ENCODE data around the gene GRB14. TPM values are rescaled to one million over a fixed set of nuclear protein-coding genes. Genes with fewer than 3 reads are reported as not detected.

Gene GRB14
- total and polyA plus RNA-seq, 2 of the 13 experiments (the other 11 are each of a cell fraction or from before 2014, with no cell fraction given) = 4.6 to 5.8 TPM

DNA sequence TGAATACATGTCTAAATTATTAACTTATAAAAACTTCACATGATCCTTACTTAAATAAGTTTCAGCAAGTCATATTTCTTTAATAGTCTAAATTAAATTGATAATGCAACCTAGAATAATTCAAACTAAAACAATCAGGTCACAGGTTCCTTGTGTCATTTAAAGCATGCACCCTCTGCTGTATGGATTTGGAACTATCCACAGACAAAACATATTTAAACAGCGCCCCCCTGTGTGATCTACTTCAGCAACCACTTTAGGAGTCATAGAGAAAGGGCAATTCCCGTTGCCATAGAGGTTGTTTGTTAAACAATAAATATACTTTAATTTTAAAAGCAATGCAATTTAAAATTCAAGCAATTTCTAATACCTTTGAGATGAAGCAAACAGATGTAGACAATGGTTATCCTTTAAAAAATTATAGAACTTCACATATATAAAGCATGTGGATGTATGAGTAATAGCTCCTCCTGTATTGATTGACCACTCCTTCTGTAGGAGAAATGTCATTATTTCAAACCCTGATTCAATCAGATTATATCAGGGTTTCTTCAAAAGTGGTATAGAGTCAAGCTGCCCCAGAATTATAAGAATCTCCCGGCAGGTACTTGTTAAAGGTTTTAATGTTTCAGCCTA, 21.2 kb downstream of the GRB14 start (continued):
- TF ChIP-seq ZNF674 (CRISPR knock-in tag; IDR thresholded peaks at IDR 0.05; ENCODE audit: low read depth) (no peak), RFX3 (CRISPR knock-in tag; IDR thresholded peaks at IDR 0.05) (no peak), GATA4 (IDR thresholded peaks at IDR 0.05; ENCODE audit: borderline replicate concordance, low read depth) (no peak), MIER2 (CRISPR knock-in tag; IDR thresholded peaks at IDR 0.05) (0 out of 2 replicates have a peak, but pooled peaks have one; percentile 49), PAF1 (CRISPR knock-in tag; IDR thresholded peaks at IDR 0.05) (no peak), NR1H2 (CRISPR knock-in tag; IDR thresholded peaks at IDR 0.05; ENCODE audit: borderline replicate concordance, low read depth) (no peak), TARDBP (CRISPR knock-in tag; IDR thresholded peaks at IDR 0.05) (no peak), NFIC (IDR thresholded peaks at IDR 0.05; ENCODE audit: low read length) (no peak), SRSF4 (IDR thresholded peaks at IDR 0.05; ENCODE audit: low read depth, low read length, poor library complexity, severe bottlenecking) (no peak), GZF1 (CRISPR knock-in tag; IDR thresholded peaks at IDR 0.05) (no peak), ZNF879 (CRISPR knock-in tag; IDR thresholded peaks at IDR 0.05) (no peak)
- TF ChIP-seq, protein P1, sequence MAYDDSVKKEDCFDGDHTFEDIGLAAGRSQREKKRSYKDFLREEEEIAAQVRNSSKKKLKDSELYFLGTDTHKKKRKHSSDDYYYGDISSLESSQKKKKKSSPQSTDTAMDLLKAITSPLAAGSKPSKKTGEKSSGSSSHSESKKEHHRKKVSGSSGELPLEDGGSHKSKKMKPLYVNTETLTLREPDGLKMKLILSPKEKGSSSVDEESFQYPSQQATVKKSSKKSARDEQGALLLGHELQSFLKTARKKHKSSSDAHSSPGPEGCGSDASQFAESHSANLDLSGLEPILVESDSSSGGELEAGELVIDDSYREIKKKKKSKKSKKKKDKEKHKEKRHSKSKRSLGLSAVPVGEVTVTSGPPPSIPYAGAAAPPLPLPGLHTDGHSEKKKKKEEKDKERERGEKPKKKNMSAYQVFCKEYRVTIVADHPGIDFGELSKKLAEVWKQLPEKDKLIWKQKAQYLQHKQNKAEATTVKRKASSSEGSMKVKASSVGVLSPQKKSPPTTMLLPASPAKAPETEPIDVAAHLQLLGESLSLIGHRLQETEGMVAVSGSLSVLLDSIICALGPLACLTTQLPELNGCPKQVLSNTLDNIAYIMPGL (CRISPR knock-in tag; IDR thresholded peaks at IDR 0.05; ENCODE audit: borderline replicate concordance in 1 of 2, low read depth in 1 of 2) = peak; percentile 29 to 64; a peak in 1 of 4 replicates
- TF ChIP-seq, protein P2, sequence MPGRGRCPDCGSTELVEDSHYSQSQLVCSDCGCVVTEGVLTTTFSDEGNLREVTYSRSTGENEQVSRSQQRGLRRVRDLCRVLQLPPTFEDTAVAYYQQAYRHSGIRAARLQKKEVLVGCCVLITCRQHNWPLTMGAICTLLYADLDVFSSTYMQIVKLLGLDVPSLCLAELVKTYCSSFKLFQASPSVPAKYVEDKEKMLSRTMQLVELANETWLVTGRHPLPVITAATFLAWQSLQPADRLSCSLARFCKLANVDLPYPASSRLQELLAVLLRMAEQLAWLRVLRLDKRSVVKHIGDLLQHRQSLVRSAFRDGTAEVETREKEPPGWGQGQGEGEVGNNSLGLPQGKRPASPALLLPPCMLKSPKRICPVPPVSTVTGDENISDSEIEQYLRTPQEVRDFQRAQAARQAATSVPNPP (CRISPR knock-in tag; IDR thresholded peaks at IDR 0.05) = no peak
- TF ChIP-seq, protein P3, sequence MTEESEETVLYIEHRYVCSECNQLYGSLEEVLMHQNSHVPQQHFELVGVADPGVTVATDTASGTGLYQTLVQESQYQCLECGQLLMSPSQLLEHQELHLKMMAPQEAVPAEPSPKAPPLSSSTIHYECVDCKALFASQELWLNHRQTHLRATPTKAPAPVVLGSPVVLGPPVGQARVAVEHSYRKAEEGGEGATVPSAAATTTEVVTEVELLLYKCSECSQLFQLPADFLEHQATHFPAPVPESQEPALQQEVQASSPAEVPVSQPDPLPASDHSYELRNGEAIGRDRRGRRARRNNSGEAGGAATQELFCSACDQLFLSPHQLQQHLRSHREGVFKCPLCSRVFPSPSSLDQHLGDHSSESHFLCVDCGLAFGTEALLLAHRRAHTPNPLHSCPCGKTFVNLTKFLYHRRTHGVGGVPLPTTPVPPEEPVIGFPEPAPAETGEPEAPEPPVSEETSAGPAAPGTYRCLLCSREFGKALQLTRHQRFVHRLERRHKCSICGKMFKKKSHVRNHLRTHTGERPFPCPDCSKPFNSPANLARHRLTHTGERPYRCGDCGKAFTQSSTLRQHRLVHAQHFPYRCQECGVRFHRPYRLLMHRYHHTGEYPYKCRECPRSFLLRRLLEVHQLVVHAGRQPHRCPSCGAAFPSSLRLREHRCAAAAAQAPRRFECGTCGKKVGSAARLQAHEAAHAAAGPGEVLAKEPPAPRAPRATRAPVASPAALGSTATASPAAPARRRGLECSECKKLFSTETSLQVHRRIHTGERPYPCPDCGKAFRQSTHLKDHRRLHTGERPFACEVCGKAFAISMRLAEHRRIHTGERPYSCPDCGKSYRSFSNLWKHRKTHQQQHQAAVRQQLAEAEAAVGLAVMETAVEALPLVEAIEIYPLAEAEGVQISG (CRISPR knock-in tag; IDR thresholded peaks at IDR 0.05) = no peak
- TF ChIP-seq, protein P4, sequence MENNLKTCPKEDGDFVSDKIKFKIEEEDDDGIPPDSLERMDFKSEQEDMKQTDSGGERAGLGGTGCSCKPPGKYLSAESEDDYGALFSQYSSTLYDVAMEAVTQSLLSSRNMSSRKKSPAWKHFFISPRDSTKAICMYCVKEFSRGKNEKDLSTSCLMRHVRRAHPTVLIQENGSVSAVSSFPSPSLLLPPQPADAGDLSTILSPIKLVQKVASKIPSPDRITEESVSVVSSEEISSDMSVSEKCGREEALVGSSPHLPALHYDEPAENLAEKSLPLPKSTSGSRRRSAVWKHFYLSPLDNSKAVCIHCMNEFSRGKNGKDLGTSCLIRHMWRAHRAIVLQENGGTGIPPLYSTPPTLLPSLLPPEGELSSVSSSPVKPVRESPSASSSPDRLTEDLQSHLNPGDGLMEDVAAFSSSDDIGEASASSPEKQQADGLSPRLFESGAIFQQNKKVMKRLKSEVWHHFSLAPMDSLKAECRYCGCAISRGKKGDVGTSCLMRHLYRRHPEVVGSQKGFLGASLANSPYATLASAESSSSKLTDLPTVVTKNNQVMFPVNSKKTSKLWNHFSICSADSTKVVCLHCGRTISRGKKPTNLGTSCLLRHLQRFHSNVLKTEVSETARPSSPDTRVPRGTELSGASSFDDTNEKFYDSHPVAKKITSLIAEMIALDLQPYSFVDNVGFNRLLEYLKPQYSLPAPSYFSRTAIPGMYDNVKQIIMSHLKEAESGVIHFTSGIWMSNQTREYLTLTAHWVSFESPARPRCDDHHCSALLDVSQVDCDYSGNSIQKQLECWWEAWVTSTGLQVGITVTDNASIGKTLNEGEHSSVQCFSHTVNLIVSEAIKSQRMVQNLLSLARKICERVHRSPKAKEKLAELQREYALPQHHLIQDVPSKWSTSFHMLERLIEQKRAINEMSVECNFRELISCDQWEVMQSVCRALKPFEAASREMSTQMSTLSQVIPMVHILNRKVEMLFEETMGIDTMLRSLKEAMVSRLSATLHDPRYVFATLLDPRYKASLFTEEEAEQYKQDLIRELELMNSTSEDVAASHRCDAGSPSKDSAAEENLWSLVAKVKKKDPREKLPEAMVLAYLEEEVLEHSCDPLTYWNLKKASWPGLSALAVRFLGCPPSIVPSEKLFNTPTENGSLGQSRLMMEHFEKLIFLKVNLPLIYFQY (CRISPR knock-in tag; IDR thresholded peaks at IDR 0.05; ENCODE audit: borderline replicate concordance) = no peak
- TF ChIP-seq, protein P5, sequence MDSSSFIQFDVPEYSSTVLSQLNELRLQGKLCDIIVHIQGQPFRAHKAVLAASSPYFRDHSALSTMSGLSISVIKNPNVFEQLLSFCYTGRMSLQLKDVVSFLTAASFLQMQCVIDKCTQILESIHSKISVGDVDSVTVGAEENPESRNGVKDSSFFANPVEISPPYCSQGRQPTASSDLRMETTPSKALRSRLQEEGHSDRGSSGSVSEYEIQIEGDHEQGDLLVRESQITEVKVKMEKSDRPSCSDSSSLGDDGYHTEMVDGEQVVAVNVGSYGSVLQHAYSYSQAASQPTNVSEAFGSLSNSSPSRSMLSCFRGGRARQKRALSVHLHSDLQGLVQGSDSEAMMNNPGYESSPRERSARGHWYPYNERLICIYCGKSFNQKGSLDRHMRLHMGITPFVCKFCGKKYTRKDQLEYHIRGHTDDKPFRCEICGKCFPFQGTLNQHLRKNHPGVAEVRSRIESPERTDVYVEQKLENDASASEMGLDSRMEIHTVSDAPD (CRISPR knock-in tag; IDR thresholded peaks at IDR 0.05) = no peak
